GM19452 (cell line): ENCODE data around the gene AAMDC.
"Not testable (repeated sequence)": the region's sequence is repeated elsewhere in the genome, so short reads cannot be mapped to it uniquely, and the experiment has no call there.

Experiments used
- ATAC-seq: cut with Tn5 transposase; IDR thresholded peaks from one replicate; pipeline ENCODE4 v1.9.1; 2021; ENCODE audit not compliant: unreplicated experiment

AAMDC gene

DNA sequence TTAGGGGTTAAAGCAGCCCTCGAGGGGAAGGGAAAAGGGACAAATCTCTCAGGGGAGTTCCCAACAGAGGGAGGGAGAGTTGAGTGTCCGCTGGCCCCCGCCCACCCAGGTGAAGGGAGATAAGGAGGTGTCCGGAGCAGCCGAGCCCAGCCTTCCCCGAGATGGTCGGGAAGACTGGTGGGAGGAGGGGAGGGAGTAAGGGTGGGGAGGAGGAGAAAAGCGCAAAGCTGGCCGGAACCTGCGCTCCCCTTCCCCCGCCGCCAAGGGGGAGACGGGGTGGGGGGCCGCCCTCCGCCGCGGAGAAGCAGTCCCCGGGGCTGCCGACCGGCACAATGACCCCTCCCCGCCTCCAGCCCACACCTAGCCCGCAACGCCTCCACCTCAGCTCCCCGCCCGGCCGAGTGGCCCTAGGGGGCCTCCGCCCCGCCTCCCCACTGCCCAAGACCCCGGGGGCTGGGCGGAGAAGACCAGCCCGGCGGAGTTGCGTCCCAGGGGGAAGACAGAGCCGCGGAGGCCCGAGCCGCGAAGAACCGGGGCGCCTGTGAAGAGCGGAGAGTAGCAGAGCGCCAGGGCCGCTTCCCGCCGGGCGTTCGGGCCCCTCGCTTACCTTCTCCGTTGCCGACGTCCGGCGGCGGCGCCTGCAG is 901 bp upstream of the AAMDC start:
- ATAC-seq: peak; percentile 15

DNA sequence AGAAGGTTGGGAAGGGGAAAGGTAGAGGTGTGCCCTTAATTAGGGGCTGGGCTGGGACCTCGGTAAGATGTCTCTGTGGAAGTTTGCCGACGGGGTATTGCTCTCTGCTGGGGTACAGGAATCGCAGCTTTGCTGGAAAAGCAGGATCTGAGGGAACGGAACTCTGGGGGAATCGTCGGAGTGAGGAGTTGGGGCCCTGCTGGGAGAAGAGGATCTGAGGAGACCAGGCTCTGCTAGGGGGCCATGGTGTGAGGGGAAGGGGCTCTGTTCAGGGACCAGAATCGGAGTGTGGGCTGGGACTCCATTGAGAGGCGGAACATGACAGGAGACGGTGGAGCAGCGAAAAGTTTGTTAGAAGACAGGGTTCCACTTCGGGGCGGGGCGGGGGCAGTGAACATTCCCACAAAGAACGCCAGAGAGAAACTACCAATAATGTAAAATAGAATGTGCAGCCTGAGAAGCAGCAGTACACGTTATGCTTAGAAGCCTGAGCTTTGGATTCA is 456 bp downstream of the AAMDC start:
- no peak for ATAC-seq

DNA sequence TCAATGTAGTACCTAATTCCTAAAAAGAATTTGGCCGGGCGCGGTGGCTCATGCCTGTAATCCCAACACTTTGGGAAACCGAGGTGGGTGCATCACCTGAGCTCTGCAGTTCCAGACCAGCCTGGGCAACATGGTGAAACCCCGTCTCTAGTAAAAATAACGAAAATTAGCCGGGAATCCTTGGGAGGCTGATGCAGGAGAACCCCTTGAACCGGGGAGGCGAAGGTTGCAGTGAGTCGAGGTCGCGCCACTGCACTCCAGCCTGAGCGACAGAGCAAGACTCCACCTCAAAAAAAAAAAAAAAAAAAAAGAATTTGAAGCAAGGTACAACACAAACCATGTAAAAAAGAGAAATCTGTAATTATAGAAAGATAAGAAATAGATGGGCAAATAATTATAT is 1.2 kb downstream of the AAMDC start:
- not testable (repeated sequence) for ATAC-seq

DNA sequence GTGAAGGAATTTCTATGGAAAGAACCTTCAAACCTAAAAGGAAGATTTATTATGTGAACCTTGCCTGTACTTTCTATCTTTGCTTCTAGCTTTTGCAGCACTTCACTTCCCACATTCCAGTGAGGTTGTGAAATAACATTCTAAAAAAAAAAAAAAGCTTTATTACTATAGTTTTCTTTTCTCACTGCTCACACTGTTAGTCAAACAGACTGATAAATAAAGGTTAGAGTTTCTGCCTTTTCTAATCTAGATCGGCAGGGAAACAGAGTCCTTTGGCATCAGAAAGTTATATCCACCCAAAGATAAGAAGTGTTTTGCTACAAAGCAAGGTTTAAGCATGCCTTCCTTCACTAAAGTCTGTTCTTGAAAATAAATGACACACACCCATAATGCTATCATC is 2.8 kb downstream of the AAMDC start:
- no peak for ATAC-seq

DNA sequence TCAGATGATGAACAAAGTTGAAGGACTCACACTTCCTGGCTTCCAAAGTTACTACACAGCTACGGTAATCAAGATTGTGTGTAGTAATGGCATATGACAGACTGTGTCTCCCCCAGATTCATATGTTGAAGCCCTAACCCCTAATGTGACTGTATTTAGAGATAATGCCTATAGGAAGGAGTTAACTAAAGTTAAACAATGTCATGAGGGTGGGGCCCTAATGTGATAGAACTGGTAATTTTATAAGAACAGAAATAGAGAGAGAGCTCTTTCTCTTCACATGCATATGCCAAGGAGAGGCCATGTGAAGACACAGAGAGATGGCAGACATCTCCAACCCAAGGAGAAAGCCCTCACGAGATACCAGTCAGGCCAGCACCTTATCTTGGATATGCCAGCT is 8.0 kb downstream of the AAMDC start:
- no peak for ATAC-seq

DNA sequence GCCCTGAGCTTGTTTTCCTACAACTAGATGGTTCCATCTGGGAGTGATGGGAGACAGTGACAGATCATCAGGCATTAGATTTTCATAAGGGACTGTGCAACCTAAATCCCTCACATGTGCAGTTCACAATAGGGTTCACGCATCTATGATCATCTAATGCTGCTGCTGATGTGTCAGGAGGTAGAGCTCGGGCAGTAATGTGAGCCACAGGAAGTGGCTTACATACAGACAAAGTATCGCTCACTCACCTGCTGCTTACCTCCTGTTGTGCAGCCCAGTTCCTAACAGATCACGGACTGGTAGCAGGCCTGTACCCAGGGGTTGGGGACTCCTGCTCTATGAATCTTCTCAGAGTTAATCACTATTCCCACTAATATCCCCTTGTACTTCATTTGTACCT is 12.4 kb downstream of the AAMDC start:
- ATAC-seq: no peak

DNA sequence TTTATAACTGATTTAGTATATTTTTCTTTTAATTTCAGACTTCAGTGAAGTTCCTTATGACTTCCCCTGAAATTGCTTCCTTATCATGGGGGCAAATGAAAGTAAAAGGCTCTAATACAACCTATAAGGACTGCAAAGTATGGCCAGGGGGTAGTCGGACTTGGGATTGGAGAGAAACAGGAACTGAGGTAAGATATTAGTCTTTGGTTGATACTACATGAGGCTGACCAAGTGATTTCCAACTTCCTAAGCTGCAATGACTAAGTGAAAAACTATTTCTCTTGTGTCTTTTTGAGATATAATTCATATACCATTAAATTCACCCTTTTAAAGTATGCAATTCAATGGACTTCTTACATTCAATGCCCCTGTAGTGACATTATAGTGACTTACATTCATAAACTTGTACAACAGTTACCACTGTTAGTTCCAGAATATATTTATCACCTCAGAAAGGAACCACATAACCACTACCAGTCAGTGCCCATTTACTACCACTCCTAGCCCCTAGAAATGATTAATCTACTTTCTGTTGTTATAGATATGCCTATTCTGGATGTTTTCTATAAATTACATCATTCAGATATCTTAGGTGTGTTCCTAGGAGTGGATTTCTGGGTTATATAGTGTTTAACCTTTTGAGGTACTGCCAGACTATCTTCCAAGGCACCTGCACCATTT is 21.6 kb downstream of the AAMDC start:
- no peak for ATAC-seq

DNA sequence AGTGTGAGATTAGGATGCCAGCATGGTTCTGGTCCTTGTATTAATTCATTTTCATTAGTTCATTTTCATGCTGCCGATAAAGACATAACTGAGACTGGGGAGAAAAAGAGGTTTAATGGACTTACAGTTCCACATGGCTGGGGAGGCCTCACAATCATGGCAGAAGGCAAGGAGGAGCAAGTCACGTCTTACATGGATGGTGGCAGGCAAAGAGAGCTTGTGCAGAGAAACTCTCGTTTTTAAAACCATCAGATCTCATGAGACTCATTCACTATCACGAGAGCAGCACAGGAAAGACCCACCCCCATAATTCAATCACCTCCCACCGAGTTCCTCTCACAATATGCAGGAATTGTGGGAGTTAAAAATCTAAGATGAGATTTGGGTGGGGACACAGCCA is 22.8 kb downstream of the AAMDC start:
- ATAC-seq: not testable (repeated sequence)

DNA sequence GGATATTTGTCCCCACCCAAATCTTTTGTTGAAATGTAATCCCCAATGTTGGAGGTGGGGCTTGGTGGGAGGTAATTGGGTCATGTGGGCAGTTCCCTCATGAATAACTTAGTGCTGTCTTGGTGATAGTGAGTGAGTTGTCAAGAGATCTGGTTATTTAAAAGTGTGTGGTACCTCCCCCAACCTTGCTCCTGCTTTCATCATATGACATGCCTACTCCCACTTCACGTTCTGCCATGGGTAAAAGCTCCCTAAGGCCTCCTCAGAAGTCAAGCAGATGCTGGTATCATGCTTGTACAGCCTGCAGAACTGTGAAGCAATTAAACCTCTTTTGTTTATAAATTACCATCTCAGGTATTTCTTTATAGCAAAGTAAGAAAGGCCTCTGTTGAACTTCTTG is 30.6 kb downstream of the AAMDC start:
- ATAC-seq: no peak

DNA sequence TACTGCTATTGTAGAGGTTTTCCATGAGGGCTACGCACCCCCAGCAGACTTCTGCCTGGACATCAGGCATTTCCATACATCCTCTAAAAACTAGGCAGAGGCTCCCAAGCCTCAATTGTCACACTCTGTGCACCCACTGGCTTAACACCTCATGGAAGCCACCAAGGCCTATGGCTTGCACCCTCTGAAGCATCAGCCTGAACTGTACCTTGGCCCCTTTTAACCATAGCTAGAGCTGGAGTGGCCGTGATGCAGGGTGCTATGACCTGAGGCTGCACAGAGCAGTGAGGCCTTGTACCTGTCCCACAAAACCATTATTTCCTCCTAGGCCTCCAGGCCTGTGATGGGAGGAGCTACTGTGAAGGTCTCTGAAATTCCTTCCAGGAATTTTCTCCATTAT is 33.9 kb downstream of the AAMDC start:
- no peak for ATAC-seq

DNA sequence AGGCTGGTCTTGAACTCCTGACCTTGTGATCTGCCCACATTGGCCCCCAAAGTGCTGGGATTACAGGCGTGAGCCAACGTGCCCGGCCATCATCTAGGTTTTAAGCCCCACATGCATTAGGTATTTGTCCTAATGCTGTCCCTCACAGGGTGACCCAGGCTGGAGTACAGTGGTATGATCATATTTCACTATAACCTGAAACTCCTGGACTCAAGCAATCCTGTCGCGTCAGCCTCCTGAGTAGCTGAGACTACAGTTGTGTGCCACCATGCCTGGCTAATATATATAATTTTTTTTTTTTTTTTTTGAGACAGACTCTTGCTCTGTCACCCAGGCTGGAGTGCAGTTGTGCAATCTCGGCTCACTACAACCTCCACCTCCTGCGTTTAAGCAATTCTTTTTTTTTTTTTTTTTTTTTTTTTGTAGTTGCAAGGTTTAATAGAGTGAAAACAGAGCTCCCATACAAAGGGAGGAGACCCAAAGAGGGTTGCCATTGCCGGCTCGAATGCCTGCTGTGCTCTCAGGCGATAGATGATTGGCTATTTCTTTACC is 37.0 kb downstream of the AAMDC start:
- not testable (repeated sequence) for ATAC-seq

DNA sequence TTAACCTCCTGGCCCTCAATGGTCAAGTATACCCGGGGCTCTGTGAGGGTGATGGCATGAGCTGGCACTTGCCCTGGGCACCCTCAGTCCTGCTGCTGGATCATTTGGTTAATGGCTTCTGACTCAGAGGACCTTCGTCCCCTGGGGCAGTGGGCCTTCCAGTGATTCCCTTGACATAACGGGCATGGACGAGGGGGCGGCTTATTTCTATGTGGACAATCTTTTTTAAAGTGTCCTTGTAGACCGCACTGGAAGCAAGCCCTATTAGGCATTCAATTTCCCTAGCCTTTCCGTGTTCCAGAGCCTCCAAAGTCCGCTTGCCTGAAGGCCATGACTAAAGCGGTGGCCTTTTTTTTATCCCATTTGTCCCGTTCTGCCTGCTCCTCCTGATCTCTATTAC is 40.5 kb downstream of the AAMDC start:
- ATAC-seq: not testable (repeated sequence)

DNA sequence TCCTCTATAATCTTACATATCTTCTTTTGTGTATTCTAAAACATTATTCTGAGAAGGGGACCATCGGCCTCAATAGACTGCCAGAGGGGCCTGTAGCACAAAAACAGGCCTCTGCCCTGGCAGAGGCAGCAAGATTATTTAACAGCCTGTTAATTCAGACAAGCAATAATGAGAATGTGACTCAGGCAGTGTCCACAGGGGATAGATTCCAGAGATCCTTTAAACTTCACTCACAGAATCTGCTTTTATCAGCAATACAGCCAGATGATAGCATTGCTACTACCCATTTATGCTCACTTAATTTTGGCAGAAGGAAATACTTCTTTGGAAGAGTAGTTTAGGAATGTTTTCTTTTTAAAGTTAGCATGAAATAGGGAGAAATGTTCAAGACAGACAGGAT is 44.9 kb downstream of the AAMDC start:
- ATAC-seq: no peak

DNA sequence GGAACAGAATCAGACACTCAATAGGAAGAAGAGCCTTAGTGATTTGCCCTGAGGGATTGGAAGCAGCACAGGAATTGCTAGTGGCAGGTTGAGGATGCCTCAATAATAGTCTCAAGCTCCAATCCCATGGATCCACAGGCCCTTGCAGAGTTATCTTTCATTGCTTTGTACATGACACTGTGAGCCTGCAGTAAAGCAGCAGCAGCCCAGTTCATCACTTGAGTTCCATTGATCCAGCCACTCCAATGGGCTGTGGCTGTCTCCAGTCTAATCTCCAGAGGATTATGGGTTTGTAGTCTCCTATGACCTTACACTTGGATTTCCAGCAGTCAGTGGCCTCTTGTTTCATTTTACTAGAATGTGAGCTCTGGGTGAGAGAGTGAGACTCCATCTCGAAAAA is 45.4 kb downstream of the AAMDC start:
- ATAC-seq: no peak

DNA sequence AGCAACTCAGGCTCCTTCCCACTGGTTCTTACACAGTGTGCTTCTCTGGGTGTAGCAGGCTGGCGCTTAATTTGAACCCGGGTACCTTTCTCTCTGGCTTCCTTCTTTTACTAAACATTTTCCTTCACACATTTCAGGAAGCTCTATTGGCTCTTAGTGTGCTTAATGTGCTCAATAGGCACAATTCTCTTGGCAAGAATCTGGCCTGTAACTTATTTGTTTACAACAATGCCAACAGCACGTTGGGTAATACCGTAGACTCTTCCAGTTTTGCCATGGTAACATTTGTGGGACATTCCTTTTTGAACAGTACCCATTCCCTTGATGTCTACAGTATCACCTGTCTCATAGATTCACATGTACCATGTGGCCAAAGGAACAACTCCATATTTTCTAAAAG is 47.8 kb downstream of the AAMDC start:
- ATAC-seq: no peak

DNA sequence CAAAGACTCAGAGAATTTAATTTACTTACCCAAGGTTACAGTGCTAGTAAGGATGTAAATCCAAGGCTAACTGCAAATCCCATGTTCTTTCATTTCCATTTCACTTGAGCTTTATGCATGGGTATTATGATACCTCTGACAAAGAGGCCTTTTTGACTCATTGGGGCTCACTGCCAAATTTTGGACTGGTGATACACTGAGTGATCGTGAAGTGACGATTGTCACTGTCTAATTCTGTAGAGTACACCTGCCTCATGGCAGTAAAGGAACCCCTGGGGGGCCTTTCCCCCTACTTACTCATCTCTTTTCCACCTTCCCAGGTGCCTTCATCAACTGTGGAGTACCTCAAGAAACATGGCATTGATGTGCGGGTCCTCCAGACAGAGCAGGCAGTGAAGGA is 50.9 kb downstream of the AAMDC start:
- no peak for ATAC-seq

DNA sequence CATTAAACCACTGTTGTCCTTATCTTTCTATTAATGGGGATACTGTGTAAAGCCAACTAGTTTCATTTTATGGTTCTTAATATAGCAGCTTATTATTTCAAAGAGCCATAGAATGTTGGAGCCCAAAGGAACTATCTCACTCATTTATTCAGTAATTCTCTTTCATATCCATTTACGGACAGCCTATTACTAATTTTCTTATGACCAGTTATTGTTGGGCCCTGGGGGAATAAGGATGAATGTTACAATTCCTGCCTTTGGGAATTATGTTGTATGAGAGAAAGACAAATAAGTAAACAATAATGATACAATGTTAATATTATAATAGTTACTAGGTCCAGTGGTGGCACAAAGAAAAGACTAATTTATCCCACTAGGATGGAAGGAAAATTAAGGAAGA is 52.4 kb downstream of the AAMDC start:
- ATAC-seq: no peak

DNA sequence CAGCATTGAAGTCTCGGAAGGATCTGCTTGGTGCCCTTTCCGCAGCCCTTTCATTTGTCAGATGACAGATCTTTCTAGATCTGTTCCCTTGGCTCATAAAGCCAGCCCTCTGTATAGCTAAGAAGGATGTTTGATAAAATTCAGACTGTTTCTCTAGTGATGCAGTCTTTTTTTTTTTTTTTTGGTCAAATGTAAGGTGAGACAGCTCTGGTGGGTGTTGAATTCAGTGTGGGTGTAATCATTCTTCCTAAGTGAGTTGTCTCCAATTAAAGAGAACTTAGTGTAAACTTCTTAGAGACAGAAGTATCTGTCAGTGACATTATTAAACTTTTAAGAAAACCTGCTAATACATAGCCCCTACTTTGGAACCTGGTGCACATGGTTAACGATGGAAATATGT is 53.3 kb downstream of the AAMDC start:
- ATAC-seq: no peak

DNA sequence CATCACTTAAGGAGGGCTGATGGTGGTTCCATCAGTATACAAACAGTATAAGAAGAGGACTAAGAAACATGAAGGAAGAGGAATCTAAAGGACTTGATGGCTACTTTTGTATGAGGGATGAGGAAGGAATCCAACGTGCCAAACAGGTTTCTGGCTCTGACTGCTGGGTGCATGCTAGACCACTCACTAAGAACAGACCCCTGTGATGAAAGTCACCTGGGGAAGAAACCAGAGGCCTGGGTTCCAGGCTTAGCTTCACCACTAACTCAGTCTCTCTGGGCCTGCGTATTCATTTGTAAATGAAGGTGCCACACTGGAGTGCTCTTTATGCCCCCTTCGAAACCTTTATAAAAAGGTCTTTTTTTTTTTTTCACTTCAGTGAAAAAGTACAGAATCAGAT is 55.1 kb downstream of the AAMDC start:
- ATAC-seq: no peak

DNA sequence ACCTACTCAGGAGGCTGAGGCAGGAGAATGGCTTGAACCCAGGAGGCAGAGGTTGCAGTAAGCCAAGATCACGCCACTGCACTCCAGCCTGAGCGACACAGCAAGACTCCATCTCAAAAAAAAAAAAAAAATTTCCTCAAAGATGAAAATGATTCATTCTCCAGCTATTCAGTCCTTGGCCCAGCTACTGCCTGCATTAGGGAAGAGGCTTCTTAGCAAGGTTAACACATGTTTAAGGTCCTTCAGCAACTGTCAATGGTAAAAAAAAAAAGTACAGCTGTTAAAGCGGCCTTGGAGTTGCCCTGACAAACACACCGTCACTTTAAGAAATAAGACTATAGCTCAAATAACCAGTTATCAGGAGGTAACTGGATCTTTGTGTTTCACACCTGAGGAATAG is 57.3 kb downstream of the AAMDC start:
- ATAC-seq: not testable (repeated sequence)

DNA sequence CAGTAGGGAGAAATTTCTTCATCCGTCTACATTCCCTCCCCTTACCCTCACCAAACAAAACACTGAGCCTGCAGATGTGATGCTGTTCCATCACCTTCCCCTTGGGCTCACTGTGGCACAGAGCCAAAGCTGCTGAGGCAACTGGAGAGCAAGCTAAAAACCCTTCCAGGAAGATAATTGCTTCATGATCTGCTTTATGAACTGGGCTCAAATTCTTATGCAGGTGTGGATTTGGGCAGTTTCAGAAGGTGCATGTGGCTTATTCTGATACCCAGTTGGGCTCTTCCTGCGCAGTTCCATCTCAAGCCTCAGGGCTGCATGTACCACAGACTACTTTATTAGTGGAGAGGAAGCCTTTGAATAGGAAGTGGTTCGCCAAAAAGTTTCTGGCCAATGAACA is 58.3 kb downstream of the AAMDC start:
- ATAC-seq: peak; percentile 82

DNA sequence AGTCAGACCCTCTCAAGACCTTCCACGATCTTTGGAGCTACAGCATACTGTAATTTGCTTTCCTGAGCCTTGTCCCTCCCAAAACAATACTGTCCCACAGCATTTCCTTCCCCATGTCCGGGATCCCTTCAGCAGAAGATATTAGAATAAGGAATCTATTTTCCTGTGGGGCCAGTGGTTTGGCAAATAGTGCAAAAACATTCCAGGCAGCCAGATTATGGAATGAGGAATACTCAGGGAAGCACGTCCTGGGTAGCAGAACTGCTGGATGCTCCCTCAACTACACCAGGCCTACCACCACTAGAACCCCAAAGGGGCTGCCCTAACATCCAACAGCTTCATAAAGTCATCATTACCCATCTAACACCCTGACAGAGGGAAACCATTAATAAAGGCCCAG is 61.5 kb downstream of the AAMDC start:
- ATAC-seq: no peak

DNA sequence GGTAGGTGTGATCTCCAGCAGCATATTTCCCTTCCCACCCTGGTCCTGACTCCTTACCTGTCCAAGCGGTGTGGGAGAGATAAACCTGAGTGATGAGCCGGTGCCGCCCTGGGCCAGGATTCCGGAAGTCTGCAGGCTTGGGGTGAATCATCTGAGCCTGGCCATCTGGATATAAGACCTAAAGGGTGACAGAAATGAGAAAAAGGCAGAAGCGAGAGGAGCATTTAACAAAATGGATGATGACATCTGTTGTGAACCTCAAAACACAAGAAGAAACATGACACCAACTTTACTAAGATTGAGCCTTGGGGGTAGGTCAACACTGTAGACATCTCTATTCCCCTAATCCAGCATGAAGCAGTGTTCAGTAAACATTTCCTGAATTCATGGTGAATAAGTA is 62.8 kb downstream of the AAMDC start:
- ATAC-seq: no peak
